T-helper 1 cell treated with Interleukin-12 subunit alpha and Interleukin-12 subunit beta and Interleukin-4 antibody, amounts not matched to agents 30 μg/mL and 1 μg/mL, for 36 hours (primary cell): Measurements from ENCODE around the gene PCBD2.
A peak's percentile ranks its signal among the peaks of the same experiment; 100 is the strongest.
"Not testable (repeated sequence)": the region's sequence is repeated elsewhere in the genome, so short reads cannot be mapped to it uniquely, and the experiment has no call there.

ENCODE experiments used
- H3K27ac Mint-ChIP-seq: one replicate; pipeline ENCODE4 v1.8.0; 2021; ENCODE audit warnings: mild to moderate bottlenecking, mixed read lengths
- H3K27me3 Mint-ChIP-seq: one replicate; pipeline ENCODE4 v1.8.0; 2021; ENCODE audit warnings: low read depth, mixed read lengths
- H3K36me3 Mint-ChIP-seq: one replicate; pipeline ENCODE4 v1.8.0; 2021; ENCODE audit warnings: low read depth, mixed read lengths
- H3K4me1 Mint-ChIP-seq: one replicate; pipeline ENCODE4 v1.8.0; 2021; ENCODE audit warnings: low read depth, mixed read lengths
- H3K4me3 Mint-ChIP-seq: one replicate; pipeline ENCODE4 v1.8.0; 2021; ENCODE audit warnings: mild to moderate bottlenecking, moderate library complexity, mixed read lengths
- H3K9me3 Mint-ChIP-seq: one replicate; pipeline ENCODE4 v1.8.0; 2021; ENCODE audit warnings: mixed read lengths

PCBD2 gene

DNA sequence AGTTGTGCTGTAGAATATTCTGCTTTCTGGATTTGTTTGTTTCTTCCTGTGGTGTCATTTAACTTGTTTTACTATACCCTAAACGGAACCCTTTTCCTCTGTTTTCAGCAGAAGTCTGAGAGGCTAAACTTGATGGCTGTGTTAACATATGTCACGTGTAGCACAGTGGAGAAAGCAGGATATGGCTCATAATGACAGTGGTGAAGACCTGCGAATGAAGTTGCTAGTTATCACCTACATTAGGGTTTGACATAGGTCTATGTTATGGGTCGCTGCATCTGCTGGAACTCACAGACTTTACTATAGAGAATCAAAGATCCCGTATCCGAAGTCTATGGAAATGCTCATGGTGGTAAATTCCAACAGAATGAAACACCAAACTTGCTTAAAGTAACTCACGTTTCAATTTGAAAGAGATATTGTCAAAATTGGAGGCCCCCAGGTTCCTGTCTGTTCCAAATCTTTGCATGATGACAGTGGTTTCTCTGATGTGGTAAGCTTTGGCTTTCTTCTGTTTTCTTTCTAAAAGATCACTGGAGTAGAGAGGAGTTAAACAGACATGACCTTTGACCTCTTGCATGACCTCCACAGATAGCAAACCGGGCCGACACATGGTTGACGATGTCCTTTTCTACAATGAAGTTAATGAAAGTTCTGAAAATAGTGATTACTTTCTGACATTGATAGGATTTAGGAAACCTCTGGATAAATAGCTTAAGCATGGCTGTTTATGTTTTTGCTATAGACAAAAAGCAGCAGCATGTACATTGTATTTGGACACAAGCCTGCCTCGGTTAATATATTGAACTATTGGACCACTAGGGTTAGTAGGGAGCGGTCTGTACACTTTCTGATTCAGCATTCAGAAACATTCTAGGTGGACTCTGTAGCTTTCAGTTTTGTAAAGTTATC is 59.7 kb downstream of the PCBD2 start:
- H3K4me3 Mint-ChIP-seq: peak overlapping the region; percentile 21
- H3K27me3 Mint-ChIP-seq: no peaks in the 10 kb centered on the region
- peaks cover 17% of the 10 kb centered on the region for H3K4me1 Mint-ChIP-seq
- peak overlapping the region; percentile 71 for H3K27ac Mint-ChIP-seq
- no peaks in the 10 kb centered on the region for H3K9me3 Mint-ChIP-seq
- H3K36me3 Mint-ChIP-seq: peaks cover 11% of the 10 kb centered on the region

- Mint-ChIP-seq H3K9me3 (no peaks in the 10 kb centered on the region), H3K4me3 (no peak overlapping the region), H3K27ac (no peak overlapping the region), H3K36me3 (peaks cover 11% of the 10 kb centered on the region), H3K27me3 (no peaks in the 10 kb centered on the region), H3K4me1 (peaks cover 17% of the 10 kb centered on the region)
These were observed 60.4 kb downstream of the PCBD2 start for GRCh38 chr5:134965271-134965825.

GRCh38 chr5:134967607-134968006 is 62.7 kb downstream of the PCBD2 start, which contains the start of gene CATSPER3:
Gene CATSPER3 (plus strand): TSS chr5:134967907. CDS start chr5:134967992, 85 bp downstream.
- H3K27me3 Mint-ChIP-seq: no peaks in the 10 kb centered on the region
- H3K4me1 Mint-ChIP-seq: peaks cover 17% of the 10 kb centered on the region
- H3K27ac Mint-ChIP-seq: no peak within 1 kb of the TSS
- H3K9me3 Mint-ChIP-seq: no peaks in the 10 kb centered on the region
- H3K4me3 Mint-ChIP-seq: no peak within 1 kb of the TSS
- H3K36me3 Mint-ChIP-seq: peaks cover 9% of the 10 kb centered on the region

GRCh38 chr5:134968055-134968454 is 63.1 kb downstream of the PCBD2 start:
- H3K4me1 Mint-ChIP-seq: peaks cover 17% of the 10 kb centered on the region
- no peaks in the 10 kb centered on the region for H3K9me3 Mint-ChIP-seq
- H3K27ac Mint-ChIP-seq: no peak overlapping the region
- H3K4me3 Mint-ChIP-seq: no peak overlapping the region
- no peaks in the 10 kb centered on the region for H3K27me3 Mint-ChIP-seq
- H3K36me3 Mint-ChIP-seq: peaks cover 8% of the 10 kb centered on the region

DNA sequence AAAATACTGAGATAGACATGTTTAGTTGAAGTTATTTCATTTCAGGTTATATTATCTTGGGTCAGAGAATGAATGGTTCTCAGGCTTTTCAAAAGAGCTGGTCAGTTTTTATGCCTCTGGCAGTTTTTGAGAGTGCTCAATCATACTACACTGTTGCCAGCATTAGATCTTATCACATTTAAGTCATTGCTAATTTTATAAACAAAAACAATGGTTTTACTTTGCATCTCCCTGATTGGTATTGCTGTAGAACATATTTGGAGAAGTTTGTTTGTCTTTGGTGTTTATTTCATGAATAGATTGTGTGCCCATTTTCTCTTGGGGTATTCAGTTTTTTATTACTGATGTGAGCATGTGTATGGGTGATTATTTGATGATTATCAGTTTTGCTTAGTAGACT is 64.2 kb downstream of the PCBD2 start:
- H3K27me3 Mint-ChIP-seq: no peaks in the 10 kb centered on the region
- H3K36me3 Mint-ChIP-seq: peaks cover 7% of the 10 kb centered on the region
- peaks cover 16% of the 10 kb centered on the region for H3K4me1 Mint-ChIP-seq
- no peak overlapping the region for H3K4me3 Mint-ChIP-seq
- H3K9me3 Mint-ChIP-seq: no peaks in the 10 kb centered on the region
- H3K27ac Mint-ChIP-seq: no peak overlapping the region

DNA sequence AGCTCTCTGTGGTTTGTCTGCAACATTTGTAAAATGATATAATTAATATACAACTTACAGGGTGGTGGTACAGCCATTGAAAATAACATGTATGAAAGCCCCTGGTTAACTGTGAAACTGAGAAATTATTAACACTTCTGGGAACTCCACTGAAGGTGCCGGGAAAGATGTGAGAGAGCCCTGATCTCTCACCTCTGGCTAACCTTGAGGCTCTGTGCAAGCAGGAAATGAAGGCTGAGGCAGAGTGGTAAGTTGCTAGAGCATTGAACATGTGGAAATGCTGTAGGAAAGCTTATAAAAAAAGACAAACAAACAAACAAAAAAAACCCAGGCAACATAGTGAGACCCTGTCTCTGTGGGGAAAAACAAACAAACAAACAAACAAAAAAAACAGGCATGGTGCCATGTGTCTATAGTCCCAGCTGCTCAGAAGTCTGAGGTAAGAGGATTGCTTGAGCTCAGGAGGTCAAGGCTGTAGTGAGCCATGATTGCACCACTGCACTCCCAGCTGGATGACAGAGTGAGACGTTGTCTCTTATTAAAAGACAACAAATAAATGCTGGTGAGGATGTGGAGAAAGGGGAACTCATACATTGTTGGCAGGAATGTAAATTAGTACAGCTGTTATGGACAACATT is 70.3 kb downstream of the PCBD2 start:
- peaks cover 6% of the 10 kb centered on the region for H3K4me1 Mint-ChIP-seq
- no peak overlapping the region for H3K4me3 Mint-ChIP-seq
- H3K36me3 Mint-ChIP-seq: peaks cover 2% of the 10 kb centered on the region
- peaks cover 18% of the 10 kb centered on the region for H3K9me3 Mint-ChIP-seq
- no peaks in the 10 kb centered on the region for H3K27me3 Mint-ChIP-seq
- H3K27ac Mint-ChIP-seq: no peak overlapping the region

GRCh38 chr5:134975843-134976242 is 70.9 kb downstream of the PCBD2 start:
- H3K27ac Mint-ChIP-seq: no peak overlapping the region
- H3K27me3 Mint-ChIP-seq: no peaks in the 10 kb centered on the region
- H3K9me3 Mint-ChIP-seq: peaks cover 21% of the 10 kb centered on the region
- H3K4me3 Mint-ChIP-seq: no peak overlapping the region
- H3K36me3 Mint-ChIP-seq: peaks cover 2% of the 10 kb centered on the region
- peaks cover 6% of the 10 kb centered on the region for H3K4me1 Mint-ChIP-seq

DNA sequence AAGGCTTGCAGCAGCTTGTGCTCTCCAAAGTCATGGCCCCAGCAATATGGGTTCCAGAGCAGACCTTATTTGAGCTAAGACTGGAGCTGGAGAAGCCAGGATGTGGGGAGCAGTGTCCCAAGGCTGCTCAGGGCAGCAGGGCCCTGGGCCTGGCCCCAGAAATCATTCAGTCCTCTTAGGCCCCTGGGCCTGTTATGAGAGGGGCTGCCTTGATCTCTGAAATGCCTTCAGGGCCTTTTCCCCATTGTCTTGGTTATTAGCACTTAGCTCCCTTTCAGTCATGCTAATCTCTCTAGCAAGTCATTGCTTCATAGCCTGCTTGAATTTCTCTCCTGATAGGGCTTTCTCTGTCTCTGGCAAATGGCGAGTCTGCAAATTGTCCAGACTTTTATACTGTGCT is 71.9 kb downstream of the PCBD2 start:
- Mint-ChIP-seq H3K4me3 (no peak overlapping the region), H3K27ac (no peak overlapping the region), H3K27me3 (no peaks in the 10 kb centered on the region), H3K4me1 (peaks cover 6% of the 10 kb centered on the region), H3K9me3 (peaks cover 30% of the 10 kb centered on the region), H3K36me3 (no peaks in the 10 kb centered on the region)

GRCh38 chr5:134979416-134979815 is 74.5 kb downstream of the PCBD2 start:
- H3K27ac Mint-ChIP-seq: no peak overlapping the region
- H3K9me3 Mint-ChIP-seq: peaks cover 46% of the 10 kb centered on the region
- no peaks in the 10 kb centered on the region for H3K27me3 Mint-ChIP-seq
- H3K4me3 Mint-ChIP-seq: no peak overlapping the region
- H3K36me3 Mint-ChIP-seq: peaks cover 2% of the 10 kb centered on the region
- peaks cover 6% of the 10 kb centered on the region for H3K4me1 Mint-ChIP-seq

- H3K27me3 Mint-ChIP-seq: peaks cover 2% of the 10 kb centered on the region
- H3K36me3 Mint-ChIP-seq: peaks cover 2% of the 10 kb centered on the region
- peaks cover 43% of the 10 kb centered on the region for H3K9me3 Mint-ChIP-seq
- H3K27ac Mint-ChIP-seq: no peak overlapping the region
- no peak overlapping the region for H3K4me3 Mint-ChIP-seq
- H3K4me1 Mint-ChIP-seq: no peaks in the 10 kb centered on the region
These were observed 77.3 kb downstream of the PCBD2 start for GRCh38 chr5:134982230-134982629.

- H3K27me3 Mint-ChIP-seq: peaks cover 24% of the 10 kb centered on the region
- H3K27ac Mint-ChIP-seq: no peak overlapping the region
- H3K36me3 Mint-ChIP-seq: no peaks in the 10 kb centered on the region
- H3K4me3 Mint-ChIP-seq: no peak overlapping the region
- peaks cover under 1% of the 10 kb centered on the region for H3K9me3 Mint-ChIP-seq
- H3K4me1 Mint-ChIP-seq: no peaks in the 10 kb centered on the region
These were observed 84.4 kb downstream of the PCBD2 start for GRCh38 chr5:134989266-134989830.

DNA sequence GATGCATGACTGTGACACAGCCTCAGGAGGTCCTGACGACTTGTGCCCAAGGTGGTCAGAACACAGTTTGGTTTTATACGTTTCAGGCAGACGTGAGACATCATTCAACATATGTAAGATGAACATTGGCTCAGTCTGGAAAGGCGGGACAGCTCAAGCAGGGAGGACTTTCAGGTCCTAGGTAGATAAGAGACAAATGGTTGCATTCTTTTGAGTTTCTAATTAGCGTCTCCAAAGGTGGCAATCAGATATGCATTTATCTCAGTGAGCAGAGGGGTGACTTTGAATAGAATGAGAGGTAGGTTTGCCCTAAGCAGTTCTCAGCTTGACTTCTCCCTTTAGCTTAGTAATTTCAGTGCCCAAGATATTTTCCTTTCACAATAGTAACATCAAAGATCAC is 85.3 kb downstream of the PCBD2 start:
- not testable (repeated sequence) for H3K27ac Mint-ChIP-seq
- peaks cover 28% of the 10 kb centered on the region for H3K27me3 Mint-ChIP-seq

GRCh38 chr5:134992148-134992547 is 87.2 kb downstream of the PCBD2 start:
- H3K9me3 Mint-ChIP-seq: no peaks in the 10 kb centered on the region
- H3K4me3 Mint-ChIP-seq: no peak overlapping the region
- peaks cover 27% of the 10 kb centered on the region for H3K27me3 Mint-ChIP-seq
- no peaks in the 10 kb centered on the region for H3K4me1 Mint-ChIP-seq
- no peak overlapping the region for H3K27ac Mint-ChIP-seq
- no peaks in the 10 kb centered on the region for H3K36me3 Mint-ChIP-seq

More for the DNA sequence above, 85.3 kb downstream of the PCBD2 start:
- not testable (repeated sequence) for H3K36me3 Mint-ChIP-seq, H3K4me3 Mint-ChIP-seq, H3K4me1 Mint-ChIP-seq, H3K9me3 Mint-ChIP-seq

DNA sequence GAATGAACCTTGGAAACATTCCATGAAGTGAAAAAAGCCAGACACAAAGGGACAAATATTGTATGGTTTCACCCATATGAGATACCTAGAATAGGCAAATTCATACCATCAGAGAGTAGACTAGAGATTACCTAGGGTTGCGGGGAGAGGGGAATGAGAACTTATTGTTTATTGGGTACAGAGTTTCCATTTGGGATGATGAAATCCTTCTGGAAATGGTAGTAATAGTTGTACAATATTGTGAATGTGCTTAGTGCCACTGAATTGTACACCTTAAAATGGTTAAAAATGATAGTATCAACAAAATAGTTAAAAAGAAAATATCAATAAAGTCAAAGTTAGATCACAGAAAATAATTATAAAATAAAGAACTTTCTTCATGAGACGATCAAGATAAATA is 88.2 kb downstream of the PCBD2 start:
- H3K36me3 Mint-ChIP-seq: no peaks in the 10 kb centered on the region
- H3K4me3 Mint-ChIP-seq: no peak overlapping the region
- peaks cover 23% of the 10 kb centered on the region for H3K27me3 Mint-ChIP-seq
- no peaks in the 10 kb centered on the region for H3K9me3 Mint-ChIP-seq
- no peaks in the 10 kb centered on the region for H3K4me1 Mint-ChIP-seq
- no peak overlapping the region for H3K27ac Mint-ChIP-seq
